ENCODE results near the gene SYVN1. TPM values are rescaled to one million over a fixed set of nuclear protein-coding genes. Genes with fewer than 3 reads are reported as not detected.

SYVN1 gene
- total RNA-seq: 10.3 and 11.9 TPM in 2 replicates

DNA sequence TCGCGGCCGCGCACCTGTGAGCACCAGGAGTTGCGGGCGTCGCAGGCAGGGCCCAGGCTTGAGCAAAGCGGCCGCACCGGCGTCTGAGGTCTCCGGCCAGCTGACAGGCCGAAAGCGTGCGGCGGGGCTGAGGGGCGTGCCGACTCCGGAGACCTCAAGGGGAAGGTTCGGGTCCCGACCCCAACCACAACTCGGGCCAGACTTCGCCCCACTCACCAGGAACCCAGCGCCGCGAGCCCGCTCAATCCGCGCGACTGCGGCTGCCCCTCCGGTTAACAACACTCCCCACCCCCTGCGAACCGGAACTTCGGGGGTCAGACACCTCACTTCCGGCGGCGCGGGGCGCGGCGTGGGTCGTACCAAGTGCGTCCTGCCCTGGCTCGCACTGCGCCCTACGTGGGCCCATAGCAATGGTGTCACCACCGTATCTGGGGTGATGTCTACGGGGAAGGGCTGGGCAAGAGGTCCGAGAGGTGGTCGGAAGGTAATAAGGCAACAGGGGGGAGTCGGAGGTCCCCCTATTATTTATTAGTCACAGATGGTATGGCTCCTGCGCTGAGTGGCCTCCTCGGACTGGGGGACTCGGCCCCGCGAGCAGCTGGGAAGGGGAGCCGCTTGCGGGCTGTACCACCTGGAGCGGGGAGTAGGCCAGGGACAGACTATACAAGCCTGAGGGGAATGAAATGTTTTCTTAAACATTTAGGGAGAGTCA, at the start of gene SYVN1:
SYVN1 (minus strand) TSS at position 280 of the 712 bp plus-strand sequence. CDS start 918 bp downstream, outside the sequence.
- H4K20me1 ChIP-seq (ENCODE audit: insufficient read depth, low read length): peaks cover 32% of the 10 kb centered on the region
- H3K27ac ChIP-seq (ENCODE audit: low read depth, low read length): peak within 1 kb of the TSS; percentile 99
- peak; percentile 99 for DNase-seq (ENCODE audit: insufficient read length, low spot score, missing footprints)
- H3K4me1 ChIP-seq (ENCODE audit: insufficient read depth, low read length): peaks cover 18% of the 10 kb centered on the region
- peak within 1 kb of the TSS; percentile 96 for H3K4me3 ChIP-seq (ENCODE audit: insufficient read depth, low read length)
- peak within 1 kb of the TSS; percentile 85 for H3K4me2 ChIP-seq (ENCODE audit: insufficient read depth, low read length)
- no peaks in the 10 kb centered on the region for H3K27me3 ChIP-seq (ENCODE audit: insufficient read depth, low read length)
- H3K79me2 ChIP-seq (ENCODE audit: insufficient read depth, low read length): peaks cover 52% of the 10 kb centered on the region
- no peaks in the 10 kb centered on the region for H3K9me3 ChIP-seq (ENCODE audit: low read depth, low read length)
- peak within 1 kb of the TSS; percentile 93 for H2AFZ ChIP-seq (ENCODE audit: low read length)
- TF ChIP-seq, protein P1, sequence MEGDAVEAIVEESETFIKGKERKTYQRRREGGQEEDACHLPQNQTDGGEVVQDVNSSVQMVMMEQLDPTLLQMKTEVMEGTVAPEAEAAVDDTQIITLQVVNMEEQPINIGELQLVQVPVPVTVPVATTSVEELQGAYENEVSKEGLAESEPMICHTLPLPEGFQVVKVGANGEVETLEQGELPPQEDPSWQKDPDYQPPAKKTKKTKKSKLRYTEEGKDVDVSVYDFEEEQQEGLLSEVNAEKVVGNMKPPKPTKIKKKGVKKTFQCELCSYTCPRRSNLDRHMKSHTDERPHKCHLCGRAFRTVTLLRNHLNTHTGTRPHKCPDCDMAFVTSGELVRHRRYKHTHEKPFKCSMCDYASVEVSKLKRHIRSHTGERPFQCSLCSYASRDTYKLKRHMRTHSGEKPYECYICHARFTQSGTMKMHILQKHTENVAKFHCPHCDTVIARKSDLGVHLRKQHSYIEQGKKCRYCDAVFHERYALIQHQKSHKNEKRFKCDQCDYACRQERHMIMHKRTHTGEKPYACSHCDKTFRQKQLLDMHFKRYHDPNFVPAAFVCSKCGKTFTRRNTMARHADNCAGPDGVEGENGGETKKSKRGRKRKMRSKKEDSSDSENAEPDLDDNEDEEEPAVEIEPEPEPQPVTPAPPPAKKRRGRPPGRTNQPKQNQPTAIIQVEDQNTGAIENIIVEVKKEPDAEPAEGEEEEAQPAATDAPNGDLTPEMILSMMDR (IDR thresholded peaks at IDR 0.05; ENCODE audit: extremely low read depth, low read depth, low read length): no peak
- H3K36me3 ChIP-seq (ENCODE audit: insufficient read depth, low read length): peaks cover 31% of the 10 kb centered on the region

DNA sequence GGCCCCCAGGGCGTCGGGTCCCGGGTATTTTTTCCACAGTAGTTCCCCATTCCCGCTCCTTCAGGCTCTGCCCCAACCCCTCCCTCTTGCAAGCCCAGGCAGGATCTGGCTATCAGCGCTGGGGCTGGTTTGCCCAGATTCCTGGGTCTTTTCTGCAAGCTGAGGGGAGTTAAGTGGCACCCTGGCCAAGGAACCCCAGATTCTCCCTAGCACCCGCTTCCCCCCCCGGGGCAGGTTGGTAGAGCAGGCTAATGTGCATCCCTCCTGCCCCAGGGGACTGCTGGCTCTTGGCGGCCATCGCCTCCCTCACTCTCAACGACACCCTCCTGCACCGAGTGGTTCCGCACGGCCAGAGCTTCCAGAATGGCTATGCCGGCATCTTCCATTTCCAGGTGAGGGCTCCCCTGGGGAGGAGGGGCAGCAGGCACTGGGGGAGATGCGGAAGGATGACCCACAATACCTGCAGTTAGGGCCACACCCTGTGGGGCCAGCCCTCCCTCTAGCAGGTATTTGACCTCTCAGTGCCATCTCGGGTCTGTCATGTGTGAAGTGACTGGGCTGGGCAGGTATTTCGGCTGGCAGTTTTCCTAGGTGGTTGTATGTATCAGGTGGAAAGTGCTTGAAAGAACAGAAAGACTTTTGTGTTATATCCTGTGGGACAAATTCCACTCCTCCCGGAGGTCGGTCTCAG, 49.0 kb upstream of the SYVN1 start:
- H3K27ac ChIP-seq (ENCODE audit: low read depth, low read length): no peak overlapping the region
- H3K79me2 ChIP-seq (ENCODE audit: insufficient read depth, low read length): peaks cover 44% of the 10 kb centered on the region
- H3K4me2 ChIP-seq (ENCODE audit: insufficient read depth, low read length): peak overlapping the region; percentile 89
- TF ChIP-seq, protein P1 (IDR thresholded peaks at IDR 0.05; ENCODE audit: extremely low read depth, low read depth, low read length): no peak
- peak; percentile 73 for DNase-seq (ENCODE audit: insufficient read length, low spot score, missing footprints)
- no peaks in the 10 kb centered on the region for H3K27me3 ChIP-seq (ENCODE audit: insufficient read depth, low read length)
- H3K4me3 ChIP-seq (ENCODE audit: insufficient read depth, low read length): peak overlapping the region; percentile 93
- peaks cover 7% of the 10 kb centered on the region for H4K20me1 ChIP-seq (ENCODE audit: insufficient read depth, low read length)
- H3K36me3 ChIP-seq (ENCODE audit: insufficient read depth, low read length): peaks cover 27% of the 10 kb centered on the region
- no peak overlapping the region for H2AFZ ChIP-seq (ENCODE audit: low read length)
- peaks cover 10% of the 10 kb centered on the region for H3K4me1 ChIP-seq (ENCODE audit: insufficient read depth, low read length)
- H3K9me3 ChIP-seq (ENCODE audit: low read depth, low read length): no peaks in the 10 kb centered on the region

DNA sequence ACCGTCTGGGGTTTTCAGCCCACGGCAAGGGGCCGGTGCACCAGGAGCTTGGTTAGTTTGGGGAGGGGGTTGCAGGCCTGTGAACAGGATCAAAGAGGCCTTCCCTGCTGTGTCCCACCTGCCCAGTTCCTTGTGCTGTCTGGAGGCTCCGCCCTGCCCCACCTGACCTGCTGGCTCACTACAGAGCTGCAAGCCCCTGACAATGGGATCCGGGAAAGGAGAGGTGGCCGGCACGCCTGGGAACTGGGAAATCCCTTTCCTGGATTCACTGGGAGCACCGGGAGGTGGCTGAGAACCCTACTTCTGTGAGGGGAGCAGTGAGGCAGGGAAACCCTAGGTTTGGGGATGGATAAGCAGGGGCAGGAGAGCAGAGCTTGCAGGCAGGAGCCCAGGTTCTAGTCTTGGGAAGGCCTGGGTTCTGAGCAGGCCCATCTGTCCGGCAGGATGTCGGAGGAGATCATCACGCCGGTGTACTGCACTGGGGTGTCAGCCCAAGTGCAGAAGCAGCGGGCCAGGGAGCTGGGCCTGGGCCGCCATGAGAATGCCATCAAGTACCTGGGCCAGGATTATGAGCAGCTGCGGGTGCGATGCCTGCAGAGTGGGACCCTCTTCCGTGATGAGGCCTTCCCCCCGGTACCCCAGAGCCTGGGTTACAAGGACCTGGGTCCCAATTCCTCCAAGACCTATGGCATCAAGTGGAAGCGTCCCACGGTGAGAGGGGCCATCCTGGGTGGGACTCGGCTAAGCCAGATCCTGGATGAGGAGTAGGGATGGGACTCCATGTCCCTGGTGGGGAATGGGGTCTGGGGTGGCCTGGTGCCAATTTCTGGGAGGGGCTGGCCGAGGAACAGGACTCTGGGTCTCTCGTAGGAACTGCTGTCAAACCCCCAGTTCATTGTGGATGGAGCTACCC, 48.2 kb upstream of the SYVN1 start:
- peaks cover 44% of the 10 kb centered on the region for H3K79me2 ChIP-seq (ENCODE audit: insufficient read depth, low read length)
- peak overlapping the region; percentile 53 for H3K27ac ChIP-seq (ENCODE audit: low read depth, low read length)
- H3K36me3 ChIP-seq (ENCODE audit: insufficient read depth, low read length): peaks cover 26% of the 10 kb centered on the region
- peaks cover 10% of the 10 kb centered on the region for H3K4me1 ChIP-seq (ENCODE audit: insufficient read depth, low read length)
- TF ChIP-seq, protein P1 (IDR thresholded peaks at IDR 0.05; ENCODE audit: extremely low read depth, low read depth, low read length): no peak
- no peaks in the 10 kb centered on the region for H3K9me3 ChIP-seq (ENCODE audit: low read depth, low read length)
- no peaks in the 10 kb centered on the region for H3K27me3 ChIP-seq (ENCODE audit: insufficient read depth, low read length)
- H3K4me3 ChIP-seq (ENCODE audit: insufficient read depth, low read length): peak overlapping the region; percentile 93
- H2AFZ ChIP-seq (ENCODE audit: low read length): peak overlapping the region; percentile 78
- H4K20me1 ChIP-seq (ENCODE audit: insufficient read depth, low read length): peaks cover 7% of the 10 kb centered on the region
- peak; percentile 85 for DNase-seq (ENCODE audit: insufficient read length, low spot score, missing footprints)
- H3K4me2 ChIP-seq (ENCODE audit: insufficient read depth, low read length): peak overlapping the region; percentile 89
